ACHN (cell line): ENCODE data around the gene LDLRAD4.

ENCODE experiments used
- DNase-seq: peaks from one replicate; pipeline ENCODE4 v3.0.0-alpha.2; 2015
- in situ Hi-C: cut with HindIII; loops from 2 replicates; pipeline ENCODE4 v1.10.0; 2017; ENCODE audit warnings: low sequenced_read_pairs, low pct_ligation_motif_present, low pct_unique_long_range_greater_than_20kb

The LDLRAD4 gene

DNA sequence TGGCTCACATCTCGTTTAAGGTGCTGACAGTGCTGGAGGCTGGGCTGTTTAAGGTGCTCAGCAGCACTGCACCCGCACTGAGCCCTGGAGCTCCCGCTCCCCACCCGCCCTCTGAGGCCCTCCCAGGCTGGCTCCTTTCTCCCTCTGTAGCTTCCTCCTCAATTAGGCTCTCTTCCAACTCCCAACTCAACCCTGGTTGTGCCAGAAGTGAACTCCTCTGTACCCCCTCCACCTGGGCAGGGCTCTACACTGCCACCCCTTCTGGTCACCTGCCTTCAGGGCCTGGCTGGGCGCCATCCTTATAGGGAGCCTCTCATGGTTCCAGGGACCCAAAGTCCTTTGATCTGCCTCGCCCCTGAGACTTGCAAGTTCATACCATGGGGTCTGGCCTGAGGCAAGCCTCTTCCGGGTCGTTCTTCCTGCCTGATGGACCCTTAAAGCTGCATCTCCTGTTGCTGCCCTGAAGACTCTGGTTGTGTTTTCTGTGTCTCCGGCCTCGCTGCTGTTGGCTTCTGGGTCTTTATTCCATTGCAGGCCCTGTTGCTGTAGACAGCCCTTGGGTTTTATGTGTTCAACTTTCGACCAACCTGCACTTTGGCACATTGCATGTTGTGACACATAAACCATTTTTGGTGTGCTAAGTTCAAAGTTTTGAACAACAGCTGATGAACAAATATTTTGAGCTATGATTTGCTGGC lies 199.6 kb downstream of the LDLRAD4 start:
- no peak for DNase-seq
- in situ Hi-C loops = no loop called here

DNA sequence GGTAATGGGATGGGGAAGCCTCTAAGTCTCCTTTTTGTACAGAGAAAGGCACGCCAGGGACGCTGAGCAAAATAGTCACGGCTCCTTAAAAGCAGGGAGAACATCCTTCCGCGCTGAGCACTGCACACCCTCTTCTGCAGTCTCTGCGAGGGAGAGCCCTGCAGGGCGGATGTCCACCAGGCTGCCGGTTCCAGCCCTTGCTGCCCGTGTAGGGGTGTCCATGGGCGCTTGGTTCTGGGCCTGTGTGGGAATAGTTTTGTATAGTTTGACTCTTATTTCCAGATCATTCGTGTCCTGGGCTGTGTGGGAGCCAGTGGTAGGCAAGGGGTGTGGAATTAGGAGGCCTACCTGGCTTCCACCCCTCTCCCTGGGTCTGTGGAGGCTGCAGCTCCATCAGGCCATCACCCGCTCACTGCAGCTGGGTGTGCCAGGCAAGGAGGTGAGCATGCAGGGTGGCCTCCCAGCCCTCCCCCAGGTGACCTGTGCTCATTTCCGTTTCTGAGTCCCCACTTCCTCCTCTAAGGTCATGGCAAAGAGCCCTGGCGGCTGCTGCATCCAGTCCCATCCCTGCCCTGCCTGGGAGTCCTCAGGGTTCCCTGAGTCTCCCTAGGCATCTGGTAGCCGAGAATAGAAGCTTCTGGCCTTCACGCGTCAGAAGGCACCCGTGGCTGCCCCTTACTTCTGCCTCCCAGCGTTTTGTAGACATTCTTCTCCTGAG lies 202.6 kb downstream of the LDLRAD4 start:
- no peak for DNase-seq
- in situ Hi-C loops = no loop called here

DNA sequence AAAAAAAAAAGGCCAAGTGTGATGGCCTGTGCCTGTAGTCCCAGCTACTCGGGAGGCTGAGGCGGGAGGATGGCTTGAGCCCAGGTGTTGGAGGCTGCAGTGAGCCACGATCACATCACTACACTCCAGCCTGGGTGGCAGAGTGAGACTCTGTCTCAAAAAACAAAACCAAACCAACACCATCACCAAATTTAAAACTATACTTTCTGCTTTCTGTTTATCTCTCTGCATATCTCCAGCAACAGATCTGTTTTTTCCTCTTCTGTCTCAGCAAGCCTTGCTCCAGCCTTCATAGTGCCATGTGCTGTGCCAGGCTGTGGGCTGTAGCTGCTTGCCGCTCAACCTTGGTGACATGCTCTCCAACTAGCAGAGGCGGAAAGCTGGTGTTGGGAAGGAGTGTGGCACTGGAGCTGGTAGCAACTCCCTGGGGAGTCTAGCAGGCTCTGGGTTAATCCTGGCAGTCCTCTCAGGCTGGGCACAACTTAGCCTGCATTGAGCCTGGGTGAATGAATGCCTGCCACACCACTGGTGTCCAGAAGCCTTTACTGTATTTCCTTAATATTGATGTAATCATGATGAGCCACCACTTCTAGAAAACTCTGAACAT lies 204.1 kb downstream of the LDLRAD4 start:
- no peak for DNase-seq
- in situ Hi-C loops = no loop called here

DNA sequence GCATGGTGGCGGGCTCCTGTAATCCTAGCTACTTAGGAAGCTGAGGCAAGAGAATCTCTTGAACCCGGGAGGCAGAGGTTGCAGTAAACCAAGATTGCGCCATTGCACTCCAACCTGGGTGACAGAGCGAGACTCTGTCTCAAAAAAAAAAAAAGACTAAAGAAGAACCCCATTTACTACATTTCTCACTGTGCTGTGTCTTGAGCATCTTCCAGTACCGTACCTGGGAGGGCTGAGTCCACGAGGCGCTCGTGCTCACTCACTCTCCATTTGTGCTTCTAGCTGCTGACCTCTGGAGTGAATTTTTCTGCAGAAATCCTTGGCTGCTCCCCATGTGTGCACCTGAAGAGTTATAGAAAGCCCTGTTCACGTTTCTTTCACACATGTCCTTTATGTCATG lies 204.8 kb downstream of the LDLRAD4 start:
- in situ Hi-C loops = no loop called here
- DNase-seq = no peak

DNA sequence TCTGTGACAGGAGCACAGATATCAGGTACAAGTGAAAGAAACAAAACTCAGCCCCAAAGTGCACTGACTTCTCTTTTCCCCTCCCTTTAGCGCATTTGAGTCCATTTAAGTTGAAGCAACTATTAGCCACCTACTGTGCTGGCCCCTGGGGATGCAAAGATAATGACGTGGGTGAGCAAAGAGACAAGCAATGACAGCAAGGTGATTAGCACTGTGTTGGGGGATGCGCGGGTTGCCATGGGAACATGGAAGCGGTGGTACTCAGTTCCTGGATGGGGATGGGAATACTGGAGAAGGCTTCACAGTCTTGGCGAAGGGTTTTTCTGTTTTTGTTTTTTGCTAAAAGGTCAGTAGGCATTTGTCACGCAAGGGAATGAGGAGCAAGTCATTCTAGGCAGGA lies 205.8 kb downstream of the LDLRAD4 start:
- DNase-seq = no peak
- in situ Hi-C loops = no loop called here

DNA sequence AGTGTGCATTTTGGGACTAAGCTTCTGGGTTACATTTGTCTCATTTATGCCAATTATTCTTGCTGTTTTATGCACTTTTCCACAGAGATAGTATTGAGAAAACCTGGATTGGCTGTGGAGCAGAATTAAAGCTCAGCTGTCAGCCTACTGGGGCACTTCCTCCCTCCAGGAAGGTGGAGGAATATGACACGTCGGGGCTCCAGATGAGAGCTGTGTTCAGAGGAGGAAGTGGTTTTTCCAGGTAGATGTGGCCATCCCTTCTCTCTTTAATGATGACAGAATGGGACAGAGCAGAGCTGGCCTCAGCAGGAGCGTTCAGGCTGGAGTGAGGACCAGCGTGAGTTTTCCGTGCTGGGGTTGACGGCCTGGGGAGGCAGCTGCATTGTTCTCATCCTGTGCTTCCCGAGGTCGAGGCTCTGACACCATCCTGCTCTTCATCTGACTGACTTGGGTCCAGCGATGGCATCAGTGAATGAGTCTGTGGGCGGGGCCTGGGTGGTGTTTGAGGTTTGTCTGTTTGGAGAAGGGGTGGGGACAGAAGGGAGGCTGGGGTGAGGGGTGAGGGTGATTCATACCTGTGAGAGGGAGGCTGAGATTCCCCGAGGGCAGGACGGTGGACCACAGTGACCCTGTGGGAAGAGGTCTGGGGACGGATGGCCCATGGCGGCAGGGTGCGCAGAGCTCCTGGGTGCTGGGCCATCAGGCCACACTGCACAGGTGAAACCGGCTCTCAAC lies 207.0 kb downstream of the LDLRAD4 start:
- in situ Hi-C loops = no loop called here
- DNase-seq = no peak

DNA sequence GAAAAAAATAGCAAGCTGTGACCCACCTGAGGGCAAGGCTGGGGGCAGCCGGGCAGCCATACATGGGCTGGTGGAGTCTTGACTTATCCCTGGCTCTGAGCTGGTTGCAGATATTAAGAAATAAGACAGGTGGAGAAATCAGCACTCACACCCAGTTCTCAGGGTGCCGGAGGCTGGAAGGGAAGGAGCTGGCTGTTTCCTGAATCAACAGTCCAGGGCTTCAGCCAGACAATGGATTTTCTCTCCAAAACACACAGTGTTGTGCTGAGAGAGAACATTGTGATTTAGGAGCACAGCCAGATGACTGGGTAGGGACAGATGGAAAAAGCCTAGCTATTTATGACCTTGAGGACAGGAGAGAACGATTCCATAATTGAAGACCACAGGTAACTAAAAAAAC lies 208.8 kb downstream of the LDLRAD4 start:
- in situ Hi-C loops = no loop called here
- no peak for DNase-seq

DNA sequence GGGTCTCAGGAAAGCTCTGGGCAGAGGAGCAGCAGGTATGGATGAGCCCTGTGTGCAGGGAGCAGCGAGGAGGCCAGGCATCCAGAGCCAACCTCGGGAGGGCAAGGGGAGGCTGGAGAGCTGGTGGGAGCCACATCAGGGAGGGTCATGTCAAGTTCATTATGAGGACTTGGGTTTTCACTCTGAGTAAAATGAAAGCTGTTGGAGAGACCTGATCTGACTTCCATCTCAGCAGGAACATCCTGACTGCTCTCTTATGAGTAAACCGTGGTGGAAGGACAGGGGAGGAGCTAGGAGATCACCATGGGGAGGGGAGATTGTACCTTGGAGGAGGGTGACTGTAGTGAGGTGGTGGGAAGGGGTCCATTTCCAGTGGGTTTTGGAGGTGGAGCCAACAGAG lies 209.8 kb downstream of the LDLRAD4 start:
- in situ Hi-C loops = no loop called here
- DNase-seq = no peak

DNA sequence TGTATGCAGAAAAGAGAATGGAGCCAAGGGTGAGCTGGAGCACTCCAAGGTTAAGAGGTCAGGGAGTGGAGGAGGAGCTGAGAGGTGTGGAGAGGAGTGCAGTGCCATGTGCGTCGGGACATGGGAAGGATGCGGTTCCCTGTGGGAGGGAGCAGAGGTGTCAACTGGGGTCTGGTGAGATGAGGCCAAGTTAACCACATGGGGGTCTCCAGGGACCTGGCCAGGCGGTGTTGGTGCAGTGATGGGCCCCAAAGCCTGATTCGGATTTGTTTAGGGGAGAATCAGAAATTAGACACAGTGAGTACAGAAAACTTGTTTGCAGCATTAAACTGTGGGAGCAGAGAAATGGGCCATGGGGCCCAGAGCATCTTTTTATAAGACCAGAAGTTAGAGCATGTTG lies 210.5 kb downstream of the LDLRAD4 start:
- in situ Hi-C loops = no loop called here
- no peak for DNase-seq

DNA sequence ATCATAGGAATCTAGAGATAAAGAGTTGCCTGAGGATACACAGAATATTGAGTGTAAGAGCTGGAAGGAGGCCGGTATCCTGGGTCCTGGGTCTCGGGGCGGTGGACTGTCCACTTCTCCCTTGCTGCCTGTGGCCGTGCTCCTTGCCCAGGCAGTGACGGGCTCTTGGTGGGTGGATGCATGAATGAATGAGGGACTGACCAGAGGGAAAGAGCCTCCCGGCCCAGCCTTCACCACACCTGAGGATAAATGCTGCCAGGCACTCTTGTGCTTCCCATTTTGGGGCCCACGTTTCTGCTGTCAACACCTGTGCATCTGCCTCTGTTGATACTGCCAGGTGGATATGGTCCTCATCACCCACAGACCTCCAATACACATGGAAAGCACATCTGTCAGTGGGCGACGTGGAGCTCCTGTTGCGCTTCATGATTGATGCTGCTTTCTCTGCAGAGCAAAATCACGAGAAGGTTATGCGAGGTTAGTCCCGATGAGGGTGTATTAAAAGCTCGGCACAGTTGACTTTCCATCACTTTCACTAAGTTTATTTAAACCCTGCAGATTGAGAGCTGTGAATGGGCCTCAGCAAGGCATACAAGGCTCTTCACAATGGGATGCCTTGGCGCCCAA lies 211.4 kb downstream of the LDLRAD4 start:
- in situ Hi-C loops = no loop called here
- no peak for DNase-seq

DNA sequence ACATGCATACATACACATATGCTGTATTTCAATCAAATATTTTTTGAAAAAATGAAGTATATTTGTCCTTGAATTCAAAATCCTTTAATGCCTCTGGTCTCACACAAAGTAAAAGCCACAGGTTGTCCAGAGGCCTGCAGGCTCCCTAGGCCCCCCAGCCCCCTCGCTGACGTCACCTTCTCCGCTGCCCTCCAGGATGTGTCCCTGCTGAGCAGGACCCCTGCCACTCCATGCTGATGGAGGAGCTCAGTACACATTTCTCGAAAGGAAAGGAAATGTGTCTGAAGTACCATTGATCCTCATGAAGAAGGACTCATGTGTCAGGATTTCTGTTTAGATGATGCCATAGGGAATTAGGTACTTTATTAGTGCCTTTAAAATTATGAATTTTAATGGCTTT lies 212.1 kb downstream of the LDLRAD4 start:
- in situ Hi-C loops = no loop called here

DNA sequence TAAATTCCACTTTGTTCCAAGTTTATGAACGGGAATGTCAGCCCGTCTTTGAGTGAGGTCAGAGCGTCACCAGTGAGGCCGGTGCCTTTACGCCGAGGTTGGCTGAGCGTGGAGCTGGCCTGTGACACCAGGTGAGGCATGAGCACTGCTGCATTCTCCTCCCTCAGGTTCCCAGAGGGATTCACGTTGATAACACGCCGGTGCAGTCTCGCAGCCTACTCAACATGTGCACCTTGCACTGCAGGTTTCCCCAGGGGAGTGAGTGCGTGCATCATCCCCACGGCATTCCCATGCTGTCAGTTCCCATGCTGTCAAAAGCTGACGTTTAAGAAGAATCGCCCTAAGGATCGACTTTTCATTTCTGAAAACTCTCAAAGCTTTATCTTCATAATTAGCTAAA lies 213.3 kb downstream of the LDLRAD4 start:
- in situ Hi-C loops = no loop called here
- no peak for DNase-seq

More for the DNA sequence above, 212.1 kb downstream of the LDLRAD4 start:
- DNase-seq = no peak

DNA sequence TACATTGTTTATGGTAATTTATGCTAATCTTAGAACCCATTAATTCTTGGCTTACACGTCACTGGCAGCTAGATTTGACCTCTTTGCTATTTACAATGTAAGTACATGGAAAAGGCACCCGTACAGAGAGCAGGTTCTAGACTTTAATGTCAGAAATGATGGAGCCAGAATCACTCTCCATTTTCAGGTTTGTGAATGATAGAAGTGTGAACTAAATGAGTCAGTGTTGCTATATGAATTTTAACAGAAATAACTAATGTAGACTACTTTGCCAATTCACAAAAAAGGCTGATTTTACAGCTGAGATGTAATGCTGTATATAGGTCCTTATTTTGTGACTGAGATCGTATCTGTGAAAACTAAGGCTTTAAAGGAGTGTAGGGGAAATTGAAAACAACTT lies 214.6 kb downstream of the LDLRAD4 start:
- in situ Hi-C loops = no loop called here
- no peak for DNase-seq

DNA sequence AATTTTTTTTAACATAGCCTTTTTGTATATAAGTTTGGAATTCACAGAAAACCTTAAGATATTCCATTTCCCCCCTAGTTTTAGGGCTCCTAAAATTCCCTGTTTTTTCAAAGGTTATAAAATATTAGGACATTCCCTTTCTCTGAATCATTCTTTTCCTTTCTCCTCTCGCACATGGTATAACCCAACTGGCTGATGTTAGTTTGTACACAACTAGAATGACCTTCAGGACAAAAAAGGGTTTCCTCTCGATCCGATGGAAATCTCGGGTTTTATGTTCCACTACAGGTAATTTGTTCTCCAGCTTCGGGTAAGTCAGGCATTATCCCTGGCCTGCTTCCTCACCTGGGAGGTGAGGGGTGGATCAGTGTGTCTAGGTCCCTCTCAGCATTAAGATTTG lies 215.1 kb downstream of the LDLRAD4 start:
- in situ Hi-C loops = no loop called here
- no peak for DNase-seq

DNA sequence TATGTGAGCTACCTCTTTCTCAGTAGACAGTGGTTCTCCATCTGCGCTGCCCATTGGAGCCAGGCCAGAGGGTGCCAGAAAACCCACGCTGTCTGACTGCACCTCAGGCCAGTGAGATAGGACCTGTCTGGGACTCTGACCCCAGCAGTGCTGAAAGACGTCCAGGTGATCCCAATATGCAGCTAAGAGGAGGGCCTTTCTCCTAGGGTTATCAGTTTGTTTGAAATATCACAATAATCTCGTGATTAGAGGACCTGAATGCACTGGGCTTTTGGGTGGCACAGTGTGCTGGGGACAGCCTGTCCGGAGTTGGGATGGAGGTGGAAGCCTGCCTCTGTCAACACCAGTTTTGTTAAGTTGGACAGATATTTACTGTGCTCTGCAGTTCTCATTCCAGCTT lies 216.3 kb downstream of the LDLRAD4 start:
- DNase-seq = no peak
- in situ Hi-C loops = no loop called here

DNA sequence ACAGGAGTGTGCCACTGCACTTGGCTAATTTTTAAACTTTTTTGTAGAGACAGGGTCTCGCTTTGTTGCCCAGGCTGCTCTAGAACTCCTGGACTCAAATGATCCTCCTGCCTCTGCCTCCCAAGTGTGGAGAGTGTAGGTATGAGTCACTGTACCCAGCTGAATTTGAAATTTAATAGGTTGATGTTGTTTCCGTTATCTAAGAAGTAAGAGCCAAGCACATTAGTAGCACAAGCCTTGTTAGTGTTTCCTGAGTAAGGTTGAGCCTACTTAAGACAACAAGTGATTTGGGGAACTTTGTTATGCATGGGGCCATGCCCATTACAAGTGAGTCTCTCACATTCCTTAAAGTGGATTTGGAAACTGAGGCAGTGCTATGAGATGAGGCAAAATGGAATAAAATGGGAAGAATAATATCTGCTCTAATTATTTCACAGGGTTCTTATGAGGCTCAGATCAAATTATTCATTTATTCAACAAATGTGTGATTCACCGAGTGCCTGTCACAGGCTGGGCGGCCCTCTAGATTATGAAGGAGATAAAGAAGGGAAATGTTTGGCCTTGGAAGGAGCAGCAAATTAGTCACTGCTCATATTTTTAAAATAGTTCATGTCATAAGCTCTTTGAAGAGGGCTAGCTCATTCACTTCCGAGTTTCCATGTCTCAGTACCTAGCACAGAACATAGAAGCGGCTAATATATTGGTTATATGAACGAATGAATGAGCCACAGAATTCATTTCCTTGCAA lies 217.2 kb downstream of the LDLRAD4 start:
- DNase-seq = no peak
- in situ Hi-C loops = no loop called here

DNA sequence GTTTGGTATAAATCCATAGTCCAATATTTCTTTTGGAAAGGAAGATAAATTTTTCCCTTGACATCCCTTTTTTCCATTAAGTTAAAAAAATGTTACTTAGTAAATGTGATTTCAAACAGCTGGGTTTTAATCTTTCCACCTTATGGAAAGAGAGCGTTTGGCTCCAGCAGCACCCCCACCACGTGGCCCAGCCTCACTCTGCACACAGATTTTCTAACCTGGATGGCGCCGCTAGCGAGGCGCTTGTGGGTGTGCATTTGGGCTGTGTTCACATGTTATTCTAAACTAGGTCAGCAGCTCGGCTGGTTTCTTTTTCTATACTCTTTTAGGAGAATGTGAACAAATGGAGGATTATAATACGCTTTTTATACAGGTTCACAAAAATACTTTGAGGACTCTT lies 218.0 kb downstream of the LDLRAD4 start:
- in situ Hi-C loops = no loop called here
- DNase-seq = no peak

DNA sequence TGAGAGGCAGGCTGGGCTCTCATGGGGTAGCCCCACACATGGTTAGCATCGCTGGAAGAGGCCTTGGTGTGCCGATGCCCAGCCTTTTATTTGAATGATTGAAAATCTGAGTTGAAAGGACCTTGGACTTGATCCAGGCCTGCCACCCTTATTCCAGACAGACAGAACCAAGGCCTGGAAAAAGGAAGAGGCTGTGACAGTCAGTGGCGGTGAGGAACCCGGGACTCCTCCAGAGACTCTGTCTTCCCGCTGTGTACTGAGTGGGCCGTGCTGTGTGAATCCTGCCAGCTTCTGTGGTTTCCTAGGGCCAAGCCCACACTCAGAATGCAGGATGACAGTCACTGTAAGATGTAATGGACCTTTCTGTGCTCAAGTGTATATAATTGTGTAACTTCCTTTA lies 218.5 kb downstream of the LDLRAD4 start:
- DNase-seq = no peak
- in situ Hi-C loops = no loop called here
